Naive thymus-derived CD4-positive, alpha-beta T cell (primary cell): ENCODE measurements around the gene KRTAP2-4. TPM values are rescaled to one million over a fixed set of nuclear protein-coding genes. Genes with fewer than 3 reads are reported as not detected.
"Not testable (repeated sequence)": the region's sequence is repeated elsewhere in the genome, so short reads cannot be mapped to it uniquely, and the experiment has no call there.

Experiments used
- ATAC-seq: fragments of 150-1000 bp; cut with Tn5 transposase; 2 replicates; pipeline ENCODE4 v1.10.0; 2021; ENCODE audit warnings: mild to moderate bottlenecking, moderate library complexity
- CTCF ChIA-PET: fragments of 350-600 bp; sonication (Branson Sonifier 250); formaldehyde crosslinking; loops from one replicate; lab custom pipeline; 2021; ENCODE audit warnings: antibody characterized with exemption; lab: Charles Lee
- POLR2A ChIA-PET: fragments of 350-600 bp; sonication (Branson Sonifier 250); formaldehyde crosslinking; loops from one replicate; lab custom pipeline; 2021; ENCODE audit warnings: antibody characterized with exemption, inconsistent platforms; lab: Charles Lee
- DNase-seq, 9 donors: peaks; one replicate each; pipeline versions ENCODE4 v3.0.0 to v3.0.0-alpha.2; 2020 to 2022; ENCODE audit warnings: mixed read lengths in 1 of 9
- H3K27ac ChIP-seq: one replicate; pipeline ENCODE4 v1.7.0; 2013; ENCODE audit warnings: mild to moderate bottlenecking, low read depth, low read length, moderate library complexity
- H3K27me3 ChIP-seq, 2 donors: one replicate each; pipeline ENCODE4 v1.7.0; 2013; ENCODE audit warnings: low read length in 2 of 2, mild to moderate bottlenecking in 2 of 2, moderate library complexity in 2 of 2; ENCODE audit not compliant: control insufficient read depth in 2 of 2, insufficient read depth in 2 of 2
- H3K36me3 ChIP-seq, 3 experiments: 1 replicate in 2 of 3; 2 replicates in 1 of 3; pipeline ENCODE4 v1.7.0; 2013; ENCODE audit warnings: low read length in 3 of 3, mild to moderate bottlenecking in 3 of 3, moderate library complexity in 1 of 3; ENCODE audit not compliant: insufficient read depth in 3 of 3, control insufficient read depth in 2 of 3
- H3K4me1 ChIP-seq, 2 donors: one replicate each; pipeline ENCODE4 v1.7.0; 2013; ENCODE audit warnings: low read length in 2 of 2, mild to moderate bottlenecking in 2 of 2, moderate library complexity in 1 of 2; ENCODE audit not compliant: control insufficient read depth in 2 of 2, insufficient read depth in 2 of 2
- H3K4me3 ChIP-seq: 2 replicates; pipeline ENCODE4 v1.7.0; 2013; ENCODE audit warnings: mild to moderate bottlenecking, low read length
- H3K9me3 ChIP-seq, 3 experiments: 1 replicate in 2 of 3; 2 replicates in 1 of 3; pipeline ENCODE4 v1.7.0; 2013; ENCODE audit warnings: low read length in 3 of 3; ENCODE audit not compliant: control insufficient read depth in 2 of 3
- H3K27ac Mint-ChIP-seq, 9 donors: one replicate each; pipeline ENCODE4 v1.8.0; 2020 to 2022; ENCODE audit warnings: mixed read lengths in 9 of 9, mild to moderate bottlenecking in 8 of 9, moderate library complexity in 5 of 9, inconsistent platforms in 2 of 9
- H3K27me3 Mint-ChIP-seq, 5 donors: one replicate each; pipeline ENCODE4 v1.8.0; 2021 to 2022; ENCODE audit warnings: mixed read lengths in 5 of 5, mild to moderate bottlenecking in 1 of 5
- H3K36me3 Mint-ChIP-seq, 5 donors: one replicate each; pipeline ENCODE4 v1.8.0; 2020 to 2022; ENCODE audit warnings: mixed read lengths in 5 of 5, mild to moderate bottlenecking in 3 of 5, inconsistent platforms in 1 of 5
- H3K4me1 Mint-ChIP-seq, 7 donors: one replicate each; pipeline ENCODE4 v1.8.0; 2020 to 2022; ENCODE audit warnings: mixed read lengths in 7 of 7, mild to moderate bottlenecking in 3 of 7, inconsistent platforms in 1 of 7
- H3K4me3 Mint-ChIP-seq, 10 donors: one replicate each; pipeline ENCODE4 v1.8.0; 2020 to 2022; ENCODE audit warnings: mild to moderate bottlenecking in 10 of 10, mixed read lengths in 10 of 10, moderate library complexity in 6 of 10, inconsistent platforms in 2 of 10
- H3K9me3 Mint-ChIP-seq, 11 donors: one replicate each; pipeline ENCODE4 v1.8.0; 2020 to 2022; ENCODE audit warnings: mixed read lengths in 11 of 11, mild to moderate bottlenecking in 4 of 11, inconsistent platforms in 1 of 11, moderate library complexity in 1 of 11
- intact Hi-C, 2 donors: fragments of 100-400 bp; cut with micrococcal nuclease; formaldehyde crosslinking; loops; one replicate each; pipeline ENCODE4 v1.15.1; 2023
- polyA plus RNA-seq, 2 donors: library from polyadenylated mRNA; unstranded; fragments of 300-500 nt; fragmentation: Illumina TruSeq; gene quantifications; one replicate each; pipeline ENCODE4 v1.2.3, GENCODE V29; 2021
- total RNA-seq, 6 experiments: library from RNA in 5 of 6; stranded (reverse) in 5 of 6; gene quantifications; 1 replicate in 5 of 6; 2 replicates in 1 of 6; pipeline ENCODE4 v1.2.3 and lab custom pipeline; 2021 to 2026

Gene KRTAP2-4
- total and polyA plus RNA-seq, 7 experiments from 2014 or later = not detected

GRCh38 chr17:41063449-41063848 is 2.2 kb downstream of the KRTAP2-4 start:
- no peak overlapping the region for H3K4me3 ChIP-seq
- no peaks in the 10 kb centered on the region for H3K36me3 Mint-ChIP-seq
- no peaks in the 10 kb centered on the region for H3K36me3 ChIP-seq
- no peaks in the 10 kb centered on the region for H3K27me3 ChIP-seq
- ChIA-PET CTCF (no interaction called here), POLR2A (no interaction called here)
- H3K27ac Mint-ChIP-seq = no peak overlapping the region
- peaks cover 24 to 48% (median 32%) of the 10 kb centered on the region in 5 donors for H3K27me3 Mint-ChIP-seq
- ATAC-seq = no peak
- no peak for DNase-seq
- intact Hi-C loops = no loop called here
- no peaks in the 10 kb centered on the region for H3K9me3 Mint-ChIP-seq
- no peaks in the 10 kb centered on the region for H3K9me3 ChIP-seq
- H3K4me3 Mint-ChIP-seq = no peak overlapping the region
- H3K4me1 ChIP-seq = no peaks in the 10 kb centered on the region
- H3K4me1 Mint-ChIP-seq = peaks cover 0 to 1% (median 0%) of the 10 kb centered on the region in 7 donors
- H3K27ac ChIP-seq = no peak overlapping the region

- no peak for DNase-seq
- no peak overlapping the region for H3K4me3 ChIP-seq
- H3K4me1 Mint-ChIP-seq = no peaks in the 10 kb centered on the region
- no peak overlapping the region for H3K27ac ChIP-seq
- H3K36me3 Mint-ChIP-seq = peaks cover 0 to 3% (median 0%) of the 10 kb centered on the region in 5 donors
- no peak for ATAC-seq
- H3K9me3 Mint-ChIP-seq = peaks cover 0 to 8% (median 0%) of the 10 kb centered on the region in 11 donors
- H3K9me3 ChIP-seq = no peaks in the 10 kb centered on the region
- H3K27me3 Mint-ChIP-seq = peaks cover 26 to 59% (median 35%) of the 10 kb centered on the region in 5 donors
- ChIA-PET POLR2A (interaction anchor here (0.6 kb wide), 1 partner anchor 446 kb away, joined by 3 read pairs; no protein-coding TSS in a partner anchor), CTCF (no interaction called here)
- intact Hi-C loops = no loop called here
- no peaks in the 10 kb centered on the region for H3K36me3 ChIP-seq
- H3K4me1 ChIP-seq = no peaks in the 10 kb centered on the region
- H3K4me3 Mint-ChIP-seq = no peak overlapping the region
- no peak overlapping the region for H3K27ac Mint-ChIP-seq
- H3K27me3 ChIP-seq = no peaks in the 10 kb centered on the region
Observed at GRCh38 chr17:41061964-41062363, 3.7 kb downstream of the KRTAP2-4 start.

- H3K36me3 Mint-ChIP-seq = peaks cover 0 to 3% (median 0%) of the 10 kb centered on the region in 5 donors
- H3K36me3 ChIP-seq = no peaks in the 10 kb centered on the region
- H3K27ac Mint-ChIP-seq = no peak within 1 kb of the TSS
- no peaks in the 10 kb centered on the region for H3K4me1 ChIP-seq
- peaks cover 26 to 62% (median 42%) of the 10 kb centered on the region in 5 donors for H3K27me3 Mint-ChIP-seq
- intact Hi-C loops = no loop called here
- peaks cover 0 to 8% (median 0%) of the 10 kb centered on the region in 11 donors for H3K9me3 Mint-ChIP-seq
- H3K27ac ChIP-seq = no peak within 1 kb of the TSS
- no peak for DNase-seq
- no peaks in the 10 kb centered on the region for H3K27me3 ChIP-seq
- H3K4me3 ChIP-seq = no peak within 1 kb of the TSS
- H3K9me3 ChIP-seq = no peaks in the 10 kb centered on the region
- H3K4me3 Mint-ChIP-seq = no peak within 1 kb of the TSS
- no peak for ATAC-seq
- POLR2A ChIA-PET = no interaction called here
- no peaks in the 10 kb centered on the region for H3K4me1 Mint-ChIP-seq
- CTCF ChIA-PET = no interaction called here
Observed at GRCh38 chr17:41060052-41060604, 5.6 kb downstream of the KRTAP2-4 start, which contains the start of gene KRTAP2-3. Gene KRTAP2-3 (minus strand): TSS chr17:41060114. CDS start chr17:41060050, 64 bp downstream.

GRCh38 chr17:41059276-41060051 is 6.2 kb downstream of the KRTAP2-4 start:
- H3K9me3 Mint-ChIP-seq, ATAC-seq, H3K27ac ChIP-seq, H3K27ac Mint-ChIP-seq, intact Hi-C loops, H3K36me3 Mint-ChIP-seq, H3K4me3 ChIP-seq, H3K4me3 Mint-ChIP-seq, H3K4me1 Mint-ChIP-seq, POLR2A ChIA-PET, H3K36me3 ChIP-seq, H3K4me1 ChIP-seq, H3K9me3 ChIP-seq, H3K27me3 ChIP-seq, DNase-seq: not testable (repeated sequence)
- H3K27me3 Mint-ChIP-seq = peaks cover 26 to 59% (median 42%) of the 10 kb centered on the region in 5 donors
- CTCF ChIA-PET = interaction anchor here (0.5 kb wide), 1 partner anchor 490 kb away, joined by 3 read pairs; no protein-coding TSS in a partner anchor

GRCh38 chr17:41058741-41059140 is 6.9 kb downstream of the KRTAP2-4 start:
- H3K9me3 ChIP-seq = no peaks in the 10 kb centered on the region
- CTCF ChIA-PET = interaction anchor here (0.5 kb wide), 1 partner anchor 491 kb away, joined by 3 read pairs; no protein-coding TSS in a partner anchor
- intact Hi-C loops = no loop called here
- no peak overlapping the region for H3K4me3 Mint-ChIP-seq
- no peak overlapping the region for H3K4me3 ChIP-seq
- H3K36me3 ChIP-seq = no peaks in the 10 kb centered on the region
- no peaks in the 10 kb centered on the region for H3K27me3 ChIP-seq
- H3K27ac ChIP-seq = no peak overlapping the region
- peaks cover 0 to 8% (median 0%) of the 10 kb centered on the region in 11 donors for H3K9me3 Mint-ChIP-seq
- DNase-seq = no peak
- no peaks in the 10 kb centered on the region for H3K4me1 ChIP-seq
- H3K36me3 Mint-ChIP-seq = peaks cover 0 to 3% (median 0%) of the 10 kb centered on the region in 5 donors
- no peak for ATAC-seq
- no peak overlapping the region for H3K27ac Mint-ChIP-seq
- H3K4me1 Mint-ChIP-seq = no peaks in the 10 kb centered on the region
- POLR2A ChIA-PET = no interaction called here
- peaks cover 26 to 54% (median 42%) of the 10 kb centered on the region in 5 donors for H3K27me3 Mint-ChIP-seq

GRCh38 chr17:41057547-41057946 is 8.1 kb downstream of the KRTAP2-4 start:
- Histone ChIP-seq H3K9me3 (no peaks in the 10 kb centered on the region), H3K27me3 (no peaks in the 10 kb centered on the region), H3K36me3 (no peaks in the 10 kb centered on the region), H3K4me1 (no peaks in the 10 kb centered on the region), H3K4me3 (no peak overlapping the region), H3K27ac (no peak overlapping the region)
- H3K27me3 Mint-ChIP-seq = peaks cover 26 to 48% (median 42%) of the 10 kb centered on the region in 5 donors
- CTCF ChIA-PET = no interaction called here
- no peak overlapping the region for H3K4me3 Mint-ChIP-seq
- DNase-seq (no peak), ATAC-seq (no peak)
- H3K9me3 Mint-ChIP-seq = peaks cover 0 to 8% (median 0%) of the 10 kb centered on the region in 11 donors
- H3K36me3 Mint-ChIP-seq = peaks cover 0 to 3% (median 0%) of the 10 kb centered on the region in 5 donors
- no peak overlapping the region for H3K27ac Mint-ChIP-seq
- intact Hi-C loops = no loop called here
- POLR2A ChIA-PET = no interaction called here
- H3K4me1 Mint-ChIP-seq = no peaks in the 10 kb centered on the region
